H1 (cell line): ENCODE results near the gene PHRF1. TPM values are rescaled to one million over a fixed set of nuclear protein-coding genes. Genes with fewer than 3 reads are reported as not detected.
A peak's percentile ranks its signal among the peaks of the same experiment; 100 is the strongest.

Experiments used
- CTCF ChIA-PET: fragments of 300-600 bp; sonication (Branson Sonifier 250); formaldehyde crosslinking; loops from one replicate; lab custom pipeline; 2021; ENCODE audit not compliant: partially characterized antibody; lab: Charles Lee
- POLR2A ChIA-PET: fragments of 300-600 bp; sonication (Branson Sonifier 250); formaldehyde crosslinking; loops from one replicate; lab custom pipeline; 2021; ENCODE audit warnings: inconsistent platforms; ENCODE audit not compliant: partially characterized antibody; lab: Charles Lee
- DNase-seq, 2 experiments: peaks; one replicate each; pipeline versions ENCODE4 v3.0.0 to v3.0.0-alpha.2; 2010 to 2022; ENCODE audit warnings: low spot score in 2 of 2, low read depth in 1 of 2, mixed read lengths in 1 of 2
- FAIRE-seq: peaks from 2 replicates; lab custom pipeline; 2011; peaks lifted over from hg19 to GRCh38; lab: Jason Lieb, UNC
- H2AFZ ChIP-seq: 2 replicates; pipeline ENCODE4 v1.8.1; 2012; ENCODE audit warnings: low read length, inconsistent platforms
- H2AK5ac ChIP-seq: 2 replicates; pipeline ENCODE4 v1.6.1; 2013; ENCODE audit warnings: low read depth, low read length
- H2BK120ac ChIP-seq: replicated peaks from 2 replicates; pipeline ENCODE3; 2013; ENCODE audit warnings: low read depth, low read length, inconsistent platforms
- H2BK12ac ChIP-seq: 2 replicates; pipeline ENCODE4 v1.6.1; 2013; ENCODE audit warnings: low read depth, low read length
- H2BK15ac ChIP-seq: 2 replicates; pipeline ENCODE4 v1.6.1; 2013; ENCODE audit warnings: low read length
- H2BK20ac ChIP-seq: 2 replicates; pipeline ENCODE4 v1.6.1; 2013; ENCODE audit warnings: low read length
- H2BK5ac ChIP-seq: 2 replicates; pipeline ENCODE4 v1.6.1; 2013; ENCODE audit warnings: low read depth, low read length
- H3K14ac ChIP-seq: 2 replicates; pipeline ENCODE4 v1.6.1; 2013; ENCODE audit warnings: inconsistent platforms; ENCODE audit not compliant: insufficient read length
- H3K18ac ChIP-seq: 2 replicates; pipeline ENCODE4 v1.6.1; 2013; ENCODE audit warnings: low read length; ENCODE audit errors: extremely low read depth
- H3K23ac ChIP-seq: 2 replicates; pipeline ENCODE4 v1.6.1; 2013; ENCODE audit warnings: inconsistent platforms; ENCODE audit not compliant: insufficient read length
- H3K23me2 ChIP-seq: 2 replicates; pipeline ENCODE4 v1.6.1; 2013; ENCODE audit warnings: low read depth, low read length
- H3K27ac ChIP-seq: 2 replicates; pipeline ENCODE4 v1.6.1; 2011; ENCODE audit warnings: low read depth, low read length, inconsistent platforms
- H3K27me3 ChIP-seq, 4 experiments: replicated peaks in 1 of 4; 1 replicate in 1 of 4; 2 replicates in 3 of 4; pipeline versions ENCODE4 v1.6.1 to v1.8.1; 2011 to 2013; ENCODE audit warnings: low read length in 3 of 4, mild to moderate bottlenecking in 3 of 4, inconsistent platforms in 2 of 4, mixed read lengths in 2 of 4, moderate library complexity in 1 of 4; ENCODE audit not compliant: control insufficient read depth in 3 of 4, insufficient read depth in 3 of 4; ENCODE audit errors: extremely low read depth in 1 of 4
- H3K36me3 ChIP-seq, 4 experiments: 2 replicates each; pipeline versions ENCODE4 v1.6.1 to v1.8.1; 2011 to 2013; ENCODE audit warnings: mild to moderate bottlenecking in 4 of 4, low read length in 3 of 4, moderate library complexity in 2 of 4, control low read depth in 1 of 4, inconsistent platforms in 1 of 4; ENCODE audit not compliant: insufficient read depth in 4 of 4, control insufficient read depth in 2 of 4
- H3K4ac ChIP-seq: replicated peaks from 2 replicates; pipeline ENCODE3; 2013; ENCODE audit warnings: low read length, low read depth, mixed read lengths, inconsistent platforms; ENCODE audit not compliant: insufficient read length
- H3K4me1 ChIP-seq, 4 experiments: replicated peaks in 1 of 4; 1 replicate in 1 of 4; 2 replicates in 3 of 4; pipeline versions ENCODE4 v1.6.1 to v1.8.1; 2011 to 2013; ENCODE audit warnings: low read length in 3 of 4, inconsistent platforms in 2 of 4, mixed read lengths in 1 of 4; ENCODE audit not compliant: insufficient read depth in 4 of 4, control insufficient read depth in 3 of 4
- H3K4me2 ChIP-seq, 2 experiments: 2 replicates each; pipeline versions ENCODE4 v1.6.1 to v1.8.1; 2011 to 2013; ENCODE audit warnings: low read depth in 2 of 2, low read length in 2 of 2, control low read depth in 1 of 2, inconsistent platforms in 1 of 2, mild to moderate bottlenecking in 1 of 2; ENCODE audit not compliant: insufficient read depth in 1 of 2
- H3K4me3 ChIP-seq, 4 experiments: fragments of 200-600, 300-600 bp in 1 of 4; sonication (generic), shearing (Covaris generic), sonication (Bioruptor Twin) in 1 of 4; 2 replicates each; pipeline versions ENCODE4 v1.5.1 to v1.8.1; 2011 to 2016; ENCODE audit warnings: low read length in 4 of 4, low read depth in 3 of 4, control low read depth in 2 of 4, inconsistent platforms in 2 of 4, mild to moderate bottlenecking in 2 of 4, mixed read lengths in 1 of 4, moderate library complexity in 1 of 4; ENCODE audit not compliant: insufficient read depth in 2 of 4; ENCODE audit errors: extremely low read depth in 1 of 4
- H3K56ac ChIP-seq: replicated peaks from 2 replicates; pipeline ENCODE3; 2013; ENCODE audit warnings: low read depth, mild to moderate bottlenecking, mixed read lengths, low read length, inconsistent platforms; ENCODE audit not compliant: insufficient read length
- H3K79me1 ChIP-seq: 2 replicates; pipeline ENCODE4 v1.6.1; 2013; ENCODE audit warnings: low read depth, low read length, control low read depth
- H3K79me2 ChIP-seq, 2 experiments: 2 replicates each; pipeline versions ENCODE4 v1.6.1 to v1.8.1; 2012 to 2013; ENCODE audit warnings: low read length in 2 of 2, mild to moderate bottlenecking in 2 of 2, inconsistent platforms in 1 of 2; ENCODE audit not compliant: insufficient read depth in 2 of 2, control insufficient read depth in 1 of 2
- H3K9ac ChIP-seq, 4 experiments: replicated peaks in 1 of 4; 1 replicate in 1 of 4; 2 replicates in 3 of 4; pipeline versions ENCODE4 v1.6.1 to v1.8.1; 2011 to 2013; ENCODE audit warnings: low read depth in 3 of 4, low read length in 3 of 4, control low read depth in 2 of 4, mild to moderate bottlenecking in 2 of 4, moderate library complexity in 2 of 4, inconsistent platforms in 1 of 4; ENCODE audit errors: extremely low read depth in 1 of 4
- H3K9me3 ChIP-seq, 2 experiments: 2 replicates each; pipeline versions ENCODE4 v1.6.1 to v1.8.1; 2012 to 2013; ENCODE audit warnings: mild to moderate bottlenecking in 2 of 2, moderate library complexity in 2 of 2, control low read depth in 1 of 2, inconsistent platforms in 1 of 2, low read depth in 1 of 2, low read length in 1 of 2, mixed read lengths in 1 of 2; ENCODE audit not compliant: insufficient read depth in 2 of 2
- H4K20me1 ChIP-seq, 2 experiments: replicated peaks in 1 of 2; 2 replicates each; pipeline versions ENCODE3 to v1.8.1; 2011 to 2013; ENCODE audit warnings: inconsistent platforms in 2 of 2, low read length in 2 of 2, mild to moderate bottlenecking in 1 of 2; ENCODE audit not compliant: insufficient read depth in 2 of 2, control insufficient read depth in 1 of 2
- H4K5ac ChIP-seq: 2 replicates; pipeline ENCODE4 v1.6.1; 2013; ENCODE audit warnings: low read length, low read depth, mixed read lengths, inconsistent platforms; ENCODE audit not compliant: insufficient read length
- H4K8ac ChIP-seq: 2 replicates; pipeline ENCODE4 v1.8.0; 2013; ENCODE audit warnings: mild to moderate bottlenecking, moderate library complexity, low read length, inconsistent platforms; ENCODE audit not compliant: insufficient read depth; ENCODE audit errors: extremely low read depth
- H4K91ac ChIP-seq: replicated peaks from 2 replicates; pipeline ENCODE3; 2013; ENCODE audit warnings: low read length, mixed read lengths, inconsistent platforms; ENCODE audit not compliant: insufficient read length
- HDAC2 ChIP-seq, 2 experiments: fragments of 300-600 bp in 1 of 2; sonication (generic) in 1 of 2; IDR thresholded peaks; 2 replicates each; pipeline ENCODE4 v1.6.1; 2011 to 2012; ENCODE audit warnings: low read depth in 2 of 2, low read length in 2 of 2, mild to moderate bottlenecking in 2 of 2, moderate library complexity in 2 of 2, borderline replicate concordance in 1 of 2, inconsistent platforms in 1 of 2
- MAX ChIP-seq: IDR thresholded peaks from 2 replicates; pipeline ENCODE4 v1.6.1; 2012; ENCODE audit warnings: inconsistent platforms
- SP1 ChIP-seq: IDR thresholded peaks from 2 replicates; pipeline ENCODE4 v1.6.1; 2011; ENCODE audit warnings: low read depth, low read length
- WGBS, 2 experiments: shearing (Covaris generic) in 1 of 2; methylation state at CpG; one replicate each; pipeline versions ENCODE4 v1.1.6 to v1.1.7; 2013 to 2015; ENCODE audit warnings: low lambda C conversion rate in 2 of 2, mixed read lengths in 2 of 2, inconsistent platforms in 1 of 2, low coverage in 1 of 2, missing lambda C conversion rate in 1 of 2; ENCODE audit not compliant: insufficient replicate concordance in 2 of 2, insufficient coverage in 1 of 2, insufficient read length in 1 of 2; ENCODE audit errors: extremely low coverage in 1 of 2, missing lambda C conversion rate in 1 of 2; 5-methylcytosine and 5-hydroxymethylcytosine counted together
- polyA plus RNA-seq, 7 experiments: library from polyadenylated mRNA; depleted of rRNA in 3 of 7; stranded (reverse) in 5 of 7; unstranded in 2 of 7; fragments of >200 nt in 5 of 7; fragments of 200-250 nt in 2 of 7; gene quantifications; 1 replicate in 5 of 7; 2 replicates in 1 of 7; 4 replicates in 1 of 7; pipeline versions ENCODE4 v1.2.1 to v1.2.3, GENCODE V29; 2011 to 2013; ENCODE audit warnings: missing spikeins in 2 of 7, mixed read lengths in 2 of 7
- total RNA-seq: library from RNA; stranded (reverse); fragmentation: NEBNext Ultra II Directional; extraction: Animal tissue kit (Norgen Biotek cat#: 25700); gene quantifications from 2 replicates; pipeline ENCODE4 v1.2.1, GENCODE V29; 2021

The PHRF1 gene
- total and polyA plus RNA-seq, 2 of the 8 experiments (the other 6 are each of a cell fraction or from before 2014, with no cell fraction given), result 13.4 to 37.3 TPM

- H4K91ac ChIP-seq, result no peak overlapping the region
- H2BK120ac ChIP-seq, result no peak overlapping the region
- no peak overlapping the region for H3K4me2 ChIP-seq
- no peak overlapping the region for H3K27ac ChIP-seq
- no peak overlapping the region for H3K4me3 ChIP-seq
- no peak overlapping the region for H4K5ac ChIP-seq
- H4K20me1 ChIP-seq, result peaks cover 31 to 38% of the 10 kb centered on the region in 2 experiments
- POLR2A ChIA-PET, result interaction anchor here (0.7 to 1.5 kb wide), 2 partner anchors 142 to 179 kb away, joined by 3 read pairs; no protein-coding TSS in a partner anchor
- WGBS, 2 experiments, result 98% methylated on average over 7 of the region's 10 CpGs; no CpG with 5 or more reads in 1 of the 2 experiments
- 0 out of 7 replicates have a peak overlapping the region, but pooled peaks of 1 of the 4 experiments have one; percentile 3 for H3K9ac ChIP-seq
- H2BK15ac ChIP-seq, result no peak overlapping the region
- DNase-seq (no peak), FAIRE-seq (no peak)
- no peak overlapping the region for H2BK5ac ChIP-seq
- H3K23me2 ChIP-seq, result no peaks in the 10 kb centered on the region
- no peak overlapping the region for H3K18ac ChIP-seq
- H3K23ac ChIP-seq, result no peak overlapping the region
- no peak overlapping the region for H2AFZ ChIP-seq
- H4K8ac ChIP-seq, result no peak overlapping the region
- no peak overlapping the region for H3K4ac ChIP-seq
- peaks cover 12 to 38% of the 10 kb centered on the region in 2 experiments for H3K79me2 ChIP-seq
- H2BK20ac ChIP-seq, result no peak overlapping the region
- no peak overlapping the region for H3K14ac ChIP-seq
- no peak for TF ChIP-seq HDAC2 (IDR thresholded peaks at IDR 0.05; ENCODE audit: borderline replicate concordance in 1 of 2, low read depth in 2 of 2, low read length in 2 of 2)
- TF ChIP-seq SP1, result no peak
- TF ChIP-seq MAX, result no peak
- no peak overlapping the region for H2AK5ac ChIP-seq
- H3K79me1 ChIP-seq, result peaks cover 21% of the 10 kb centered on the region
- H3K56ac ChIP-seq, result no peak overlapping the region
- H3K27me3 ChIP-seq, result no peaks in the 10 kb centered on the region
- no peaks in the 10 kb centered on the region for H3K9me3 ChIP-seq
- H3K4me1 ChIP-seq, result no peaks in the 10 kb centered on the region; a peak in 1 of 7 replicates
- peaks cover 16 to 36% (median 32%) of the 10 kb centered on the region in 4 experiments; a peak in 7 of 8 replicates for H3K36me3 ChIP-seq
- CTCF ChIA-PET, result no interaction called here
- no peak overlapping the region for H2BK12ac ChIP-seq
Measured at GRCh38 chr11:584287-584686, 8.0 kb downstream of the PHRF1 start.
